ENCODE results near the gene IL4R.
"Not testable (repeated sequence)": the region's sequence is repeated elsewhere in the genome, so short reads cannot be mapped to it uniquely, and the experiment has no call there.

The IL4R gene

GRCh38 chr16:27329376-27330079 lies 15.8 kb downstream of the IL4R start:
- not testable (repeated sequence) for DNase-seq (ENCODE audit: low read depth)

GRCh38 chr16:27330542-27330941 lies 16.8 kb downstream of the IL4R start:
- no peak for DNase-seq (ENCODE audit: low read depth)

- DNase-seq (ENCODE audit: low read depth) = no peak
Observed at GRCh38 chr16:27332105-27332504, 18.3 kb downstream of the IL4R start.

- DNase-seq (ENCODE audit: low read depth) = no peak
Observed at GRCh38 chr16:27333104-27333503, 19.3 kb downstream of the IL4R start.

- no peak for DNase-seq (ENCODE audit: low read depth)
Observed at GRCh38 chr16:27333549-27333948, 19.8 kb downstream of the IL4R start.

GRCh38 chr16:27334192-27334764 lies 20.5 kb downstream of the IL4R start:
- DNase-seq (ENCODE audit: low read depth) = no peak

- no peak for DNase-seq (ENCODE audit: low read depth)
Observed at GRCh38 chr16:27334838-27335237, 21.1 kb downstream of the IL4R start.

GRCh38 chr16:27335349-27336053 lies 21.7 kb downstream of the IL4R start:
- DNase-seq (ENCODE audit: low read depth) = no peak

- no peak for DNase-seq (ENCODE audit: low read depth)
Observed at GRCh38 chr16:27337024-27337423, 23.2 kb downstream of the IL4R start.

- DNase-seq (ENCODE audit: low read depth) = no peak
Observed at GRCh38 chr16:27339180-27339579, 25.4 kb downstream of the IL4R start.

- no peak for DNase-seq (ENCODE audit: low read depth)
Observed at GRCh38 chr16:27340654-27341053, 26.9 kb downstream of the IL4R start.

GRCh38 chr16:27341549-27341948 lies 27.8 kb downstream of the IL4R start:
- DNase-seq (ENCODE audit: low read depth) = no peak

GRCh38 chr16:27341971-27342370 lies 28.2 kb downstream of the IL4R start:
- DNase-seq (ENCODE audit: low read depth) = no peak

- no peak for DNase-seq (ENCODE audit: low read depth)
Observed at GRCh38 chr16:27344721-27345120, 30.9 kb downstream of the IL4R start.

GRCh38 chr16:27345201-27345600 lies 31.4 kb downstream of the IL4R start:
- DNase-seq (ENCODE audit: low read depth) = no peak

- no peak for DNase-seq (ENCODE audit: low read depth)
Observed at GRCh38 chr16:27346819-27347218, 33.0 kb downstream of the IL4R start.

GRCh38 chr16:27347930-27348685 lies 34.3 kb downstream of the IL4R start:
- DNase-seq (ENCODE audit: low read depth) = no peak

GRCh38 chr16:27349276-27349675 lies 35.5 kb downstream of the IL4R start:
- DNase-seq (ENCODE audit: low read depth) = no peak

- DNase-seq (ENCODE audit: low read depth) = no peak
Observed at GRCh38 chr16:27350006-27350405, 36.2 kb downstream of the IL4R start.

- DNase-seq (ENCODE audit: low read depth) = no peak
Observed at GRCh38 chr16:27351989-27352388, 38.2 kb downstream of the IL4R start.

GRCh38 chr16:27353853-27354252 lies 40.1 kb downstream of the IL4R start:
- no peak for DNase-seq (ENCODE audit: low read depth)

- no peak for DNase-seq (ENCODE audit: low read depth)
Observed at GRCh38 chr16:27355610-27356009, 41.8 kb downstream of the IL4R start.

GRCh38 chr16:27356794-27357193 lies 43.0 kb downstream of the IL4R start:
- DNase-seq (ENCODE audit: low read depth) = no peak
